ENCODE measurements around the gene KCNQ1OT1.

DNA sequence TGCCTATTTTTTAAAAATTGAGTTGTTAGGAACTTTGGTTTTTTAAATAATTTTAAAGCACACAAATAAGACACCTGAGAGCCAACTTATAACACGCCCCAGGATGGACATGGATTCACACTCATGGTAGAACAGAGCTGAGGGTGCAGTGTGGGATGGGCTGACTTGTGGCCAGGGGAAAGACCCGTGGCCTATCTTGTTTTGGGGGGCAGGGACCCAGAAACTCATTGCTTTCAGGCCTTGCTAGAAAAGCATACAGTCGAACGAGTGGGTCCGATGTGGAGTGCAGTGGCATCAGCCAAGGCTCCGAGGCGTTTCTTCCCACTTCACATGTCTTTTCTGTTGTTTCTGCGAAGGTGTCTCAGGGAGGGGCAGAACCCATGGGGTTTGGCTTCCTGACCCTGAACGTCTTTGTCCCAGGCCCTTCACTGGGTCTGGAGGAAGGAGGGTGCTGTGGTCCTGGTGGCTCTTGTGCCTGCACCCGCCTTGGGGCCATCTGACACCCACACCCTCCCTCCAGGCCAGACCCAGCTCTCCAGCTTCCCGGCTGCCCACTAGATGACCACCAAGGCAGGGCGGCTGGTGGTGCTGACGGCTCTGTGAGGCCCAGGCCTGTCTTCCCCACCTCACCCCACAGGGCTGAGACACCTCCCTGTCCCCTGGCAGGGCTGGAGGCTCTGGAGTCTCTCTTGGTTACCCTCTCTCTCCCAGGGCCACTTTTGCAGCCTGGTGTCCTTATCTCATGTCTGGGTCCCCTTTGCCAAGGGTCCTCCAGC lies 134.2 kb downstream of the KCNQ1OT1 start:
- TF ChIP-seq CTCF (IDR thresholded peaks at IDR 0.05) = no peak
- no peak for TF ChIP-seq SP1 (CRISPR knock-in tag; conservative IDR thresholded peaks at IDR 0.05)
- TF ChIP-seq NR2C2 (CRISPR knock-in tag; IDR thresholded peaks at IDR 0.05) = no peak
